ENCODE measurements around the gene PLBD2. TPM values are rescaled to one million over a fixed set of nuclear protein-coding genes. Genes with fewer than 3 reads are reported as not detected.
A peak's percentile ranks its signal among the peaks of the same experiment; 100 is the strongest.

The PLBD2 gene
- total RNA-seq, 1 experiment from 2014 or later, result 4.1 TPM

GRCh38 chr12:113372371-113372770 lies 14.0 kb downstream of the PLBD2 start:
- DNase-seq, result no peak
- H3K36me3 ChIP-seq, result no peaks in the 10 kb centered on the region
- no peaks in the 10 kb centered on the region for H3K4me1 ChIP-seq
- no peaks in the 10 kb centered on the region for H3K9me3 ChIP-seq (replicated peaks)
- H3K27ac ChIP-seq, result no peak overlapping the region
- H3K4me3 ChIP-seq, result no peak overlapping the region
- H3K27me3 ChIP-seq, result no peaks in the 10 kb centered on the region

DNA sequence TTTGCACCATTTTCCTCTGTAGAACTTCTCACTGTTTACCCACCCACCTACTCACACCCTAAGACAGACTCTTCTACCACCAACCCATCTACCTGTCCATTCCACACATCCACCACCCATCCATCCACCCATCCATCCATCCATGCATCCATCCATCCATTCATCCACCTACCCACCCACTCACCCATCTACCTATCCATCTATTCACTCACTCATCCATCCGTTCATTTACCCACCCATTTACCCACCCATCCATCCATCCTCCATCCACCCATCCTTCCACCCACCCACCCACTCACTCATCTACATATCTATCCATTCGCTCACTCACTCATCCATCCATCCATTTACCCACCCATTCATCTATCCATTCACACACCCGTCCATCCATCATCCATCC lies 15.1 kb downstream of the PLBD2 start:
- Histone ChIP-seq H3K4me1 (no peaks in the 10 kb centered on the region), H3K4me3 (no peak overlapping the region), H3K36me3 (no peaks in the 10 kb centered on the region), H3K27ac (no peak overlapping the region), H3K27me3 (no peaks in the 10 kb centered on the region), H3K9me3 (replicated peaks) (no peaks in the 10 kb centered on the region)
- no peak for DNase-seq

DNA sequence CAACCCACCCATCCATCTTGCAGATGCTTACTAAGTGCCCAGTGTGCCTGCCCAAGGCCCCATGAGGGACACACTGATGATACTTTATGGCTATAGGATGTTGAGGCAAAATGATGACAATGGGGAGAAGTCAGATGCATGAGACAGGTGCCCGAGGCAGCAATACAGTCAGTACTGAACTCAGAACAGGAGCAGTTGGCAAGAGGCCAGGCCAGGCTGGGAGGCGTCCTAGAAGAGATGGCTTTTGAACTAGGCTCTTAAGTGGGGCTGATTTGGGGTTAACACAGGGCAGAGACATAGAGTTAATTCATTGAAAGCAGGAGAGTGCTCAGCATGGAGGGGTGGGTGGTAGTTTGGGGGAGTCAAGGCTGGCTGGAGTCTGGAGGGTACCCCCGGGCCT lies 15.6 kb downstream of the PLBD2 start:
- Histone ChIP-seq H3K9me3 (replicated peaks) (no peaks in the 10 kb centered on the region), H3K4me3 (no peak overlapping the region), H3K27ac (no peak overlapping the region), H3K36me3 (no peaks in the 10 kb centered on the region), H3K4me1 (no peaks in the 10 kb centered on the region), H3K27me3 (no peaks in the 10 kb centered on the region)
- peak in 1 of 2 experiments; percentile 17 for DNase-seq

DNA sequence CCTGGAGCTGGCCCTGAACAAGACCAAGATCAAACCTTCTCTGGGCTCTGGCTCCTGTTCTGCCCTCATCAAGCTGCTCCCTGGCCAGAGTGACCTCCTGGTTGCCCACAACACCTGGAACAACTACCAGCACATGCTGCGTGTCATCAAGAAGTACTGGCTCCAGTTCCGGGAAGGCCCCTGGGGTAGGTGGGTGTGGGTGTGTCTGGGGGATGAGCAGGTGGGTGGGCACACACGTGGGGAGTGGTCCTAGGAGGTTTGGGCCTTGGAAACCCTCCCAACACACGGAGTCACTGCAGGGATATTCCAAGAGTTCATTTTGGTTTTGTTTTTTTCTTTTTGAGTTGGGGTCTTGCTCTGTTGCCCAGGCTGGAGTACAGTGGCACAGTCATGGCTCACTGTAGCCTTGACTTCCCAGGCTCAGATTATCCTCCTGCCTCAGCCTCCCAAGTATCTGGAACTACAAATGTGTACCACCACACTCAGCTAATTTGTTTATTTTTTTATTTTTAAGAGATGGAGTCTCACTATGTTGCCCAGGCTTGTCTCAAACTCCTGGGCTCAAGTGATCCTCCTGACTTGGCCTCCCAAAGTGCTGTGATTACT lies 16.5 kb downstream of the PLBD2 start:
- H3K27me3 ChIP-seq, result no peaks in the 10 kb centered on the region

DNA sequence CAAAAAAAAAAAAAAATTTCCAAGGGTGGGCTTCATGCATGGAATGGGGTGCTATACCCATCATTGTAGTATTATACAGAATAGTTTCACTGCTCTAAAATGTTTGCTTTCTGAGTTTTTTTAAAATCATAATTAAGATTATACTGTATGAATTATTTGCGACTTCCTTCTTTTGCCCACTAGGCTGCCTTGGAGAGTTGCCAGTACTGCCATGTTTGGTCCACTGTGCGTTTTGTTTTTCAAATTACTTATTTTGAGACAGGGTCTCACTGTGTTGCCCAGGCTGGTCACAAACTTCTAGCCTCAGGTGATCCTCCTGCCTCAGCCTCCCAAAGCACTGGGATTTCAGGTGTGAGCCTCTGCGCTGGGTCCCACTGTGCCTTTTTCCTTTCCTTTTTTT lies 19.9 kb downstream of the PLBD2 start:
- Histone ChIP-seq H3K9me3 (replicated peaks) (no peaks in the 10 kb centered on the region), H3K4me3 (no peak overlapping the region), H3K27ac (no peak overlapping the region), H3K36me3 (no peaks in the 10 kb centered on the region), H3K4me1 (no peaks in the 10 kb centered on the region), H3K27me3 (no peaks in the 10 kb centered on the region)
- DNase-seq, result no peak

More for the DNA sequence above, 16.5 kb downstream of the PLBD2 start:
- Histone ChIP-seq H3K9me3 (replicated peaks) (no peaks in the 10 kb centered on the region), H3K4me3 (no peak overlapping the region), H3K36me3 (no peaks in the 10 kb centered on the region), H3K27ac (no peak overlapping the region), H3K4me1 (no peaks in the 10 kb centered on the region)
- no peak for DNase-seq

GRCh38 chr12:113381220-113381619 lies 22.8 kb downstream of the PLBD2 start:
- H3K27ac ChIP-seq, result no peak overlapping the region
- H3K9me3 ChIP-seq (replicated peaks), result no peaks in the 10 kb centered on the region
- H3K27me3 ChIP-seq, result no peaks in the 10 kb centered on the region
- no peak for DNase-seq
- no peaks in the 10 kb centered on the region for H3K4me1 ChIP-seq
- H3K4me3 ChIP-seq, result no peak overlapping the region
- H3K36me3 ChIP-seq, result no peaks in the 10 kb centered on the region

GRCh38 chr12:113382206-113382605 lies 23.8 kb downstream of the PLBD2 start:
- DNase-seq, result no peak
- H3K36me3 ChIP-seq, result no peaks in the 10 kb centered on the region
- H3K9me3 ChIP-seq (replicated peaks), result no peaks in the 10 kb centered on the region
- no peak overlapping the region for H3K4me3 ChIP-seq
- no peaks in the 10 kb centered on the region for H3K4me1 ChIP-seq
- no peaks in the 10 kb centered on the region for H3K27me3 ChIP-seq
- no peak overlapping the region for H3K27ac ChIP-seq

DNA sequence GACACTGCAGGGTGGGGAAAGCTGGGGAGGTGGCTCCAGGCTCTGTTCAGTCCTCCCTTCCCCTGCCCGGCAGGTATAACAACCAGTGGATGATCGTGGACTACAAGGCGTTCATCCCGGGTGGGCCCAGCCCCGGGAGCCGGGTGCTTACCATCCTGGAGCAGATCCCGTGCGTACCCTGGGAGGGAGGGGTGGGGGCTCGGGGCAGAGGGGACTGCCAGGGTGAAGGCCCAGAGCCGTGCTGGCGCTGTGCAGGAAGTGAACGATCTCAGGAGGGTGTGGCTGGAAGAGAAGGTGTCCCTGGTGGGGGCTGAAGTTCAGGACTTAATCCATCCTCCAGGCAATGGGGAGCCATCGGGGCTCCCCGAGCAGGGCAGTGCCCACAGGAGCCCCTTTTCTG lies 26.4 kb downstream of the PLBD2 start:
- Histone ChIP-seq H3K27me3 (no peaks in the 10 kb centered on the region), H3K9me3 (replicated peaks) (no peaks in the 10 kb centered on the region), H3K4me1 (no peaks in the 10 kb centered on the region), H3K36me3 (no peaks in the 10 kb centered on the region), H3K27ac (no peak overlapping the region), H3K4me3 (no peak overlapping the region)
- DNase-seq, result no peak

DNA sequence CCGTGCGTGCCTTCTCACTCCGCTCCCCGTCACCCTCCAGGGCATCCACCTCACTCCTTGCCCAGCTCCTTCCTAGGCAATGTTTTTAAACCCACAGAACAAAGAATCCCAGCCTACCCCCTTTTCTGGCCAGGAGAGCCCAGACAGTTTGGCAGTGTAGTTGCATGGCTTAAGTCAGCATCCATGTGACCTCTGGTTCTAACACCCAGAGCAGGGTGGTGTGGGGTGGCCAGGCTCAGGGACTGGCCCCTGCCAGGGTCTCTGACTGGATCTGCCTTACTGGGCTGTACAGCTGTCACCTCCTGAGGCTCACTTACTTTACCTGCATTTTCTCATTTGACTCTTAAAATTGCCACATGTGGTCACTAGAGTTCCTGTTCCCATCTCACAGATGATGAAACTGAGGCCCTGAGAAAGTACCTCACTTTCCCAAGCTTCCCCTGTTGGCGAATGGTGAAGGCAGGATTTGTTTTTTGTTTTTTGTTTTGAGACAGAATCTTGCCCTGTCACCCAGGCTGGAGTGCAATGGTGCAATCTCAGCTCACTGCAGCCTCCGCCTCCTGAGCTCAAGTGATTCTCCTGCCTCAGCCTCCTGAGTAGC lies 27.0 kb downstream of the PLBD2 start:
- no peaks in the 10 kb centered on the region for H3K36me3 ChIP-seq
- H3K9me3 ChIP-seq (replicated peaks), result no peaks in the 10 kb centered on the region
- DNase-seq, result no peak
- no peaks in the 10 kb centered on the region for H3K4me1 ChIP-seq
- H3K4me3 ChIP-seq, result no peak overlapping the region
- no peaks in the 10 kb centered on the region for H3K27me3 ChIP-seq
- no peak overlapping the region for H3K27ac ChIP-seq

DNA sequence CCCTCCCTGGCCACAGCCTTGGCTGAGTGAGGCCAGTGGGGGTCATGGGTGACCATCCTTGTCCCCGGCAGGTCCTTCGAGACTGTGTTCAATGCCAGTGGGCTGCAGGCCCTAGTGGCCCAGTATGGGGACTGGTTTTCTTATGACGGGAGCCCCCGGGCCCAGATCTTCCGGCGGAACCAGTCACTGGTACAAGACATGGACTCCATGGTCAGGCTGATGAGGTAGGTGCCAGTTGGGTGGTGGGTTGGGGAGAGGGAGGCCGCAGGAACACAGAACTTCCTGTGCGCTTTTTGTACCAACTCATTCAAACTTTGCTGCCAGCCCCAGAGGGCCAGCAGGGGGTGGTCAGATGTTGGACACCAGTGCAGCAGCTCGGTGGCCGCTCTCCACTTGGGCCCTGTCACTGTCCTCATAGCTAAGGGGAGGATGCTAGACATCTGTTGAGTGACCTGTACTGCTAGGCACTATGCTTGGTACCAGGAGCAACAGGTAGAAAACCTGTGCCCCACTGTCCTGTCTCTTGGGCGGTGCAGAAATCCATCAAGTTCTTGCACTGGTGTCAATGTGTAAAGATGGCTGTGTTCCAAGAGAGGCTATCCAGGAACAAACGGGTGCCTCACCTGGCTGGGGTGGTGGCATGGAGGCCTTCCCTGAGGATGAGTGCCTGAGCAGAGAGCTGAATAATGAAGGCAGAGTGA lies 28.6 kb downstream of the PLBD2 start:
- no peaks in the 10 kb centered on the region for H3K27me3 ChIP-seq
- H3K4me3 ChIP-seq, result no peak overlapping the region
- H3K36me3 ChIP-seq, result no peaks in the 10 kb centered on the region
- no peaks in the 10 kb centered on the region for H3K4me1 ChIP-seq
- DNase-seq, result no peak
- H3K27ac ChIP-seq, result no peak overlapping the region
- H3K9me3 ChIP-seq (replicated peaks), result no peaks in the 10 kb centered on the region

DNA sequence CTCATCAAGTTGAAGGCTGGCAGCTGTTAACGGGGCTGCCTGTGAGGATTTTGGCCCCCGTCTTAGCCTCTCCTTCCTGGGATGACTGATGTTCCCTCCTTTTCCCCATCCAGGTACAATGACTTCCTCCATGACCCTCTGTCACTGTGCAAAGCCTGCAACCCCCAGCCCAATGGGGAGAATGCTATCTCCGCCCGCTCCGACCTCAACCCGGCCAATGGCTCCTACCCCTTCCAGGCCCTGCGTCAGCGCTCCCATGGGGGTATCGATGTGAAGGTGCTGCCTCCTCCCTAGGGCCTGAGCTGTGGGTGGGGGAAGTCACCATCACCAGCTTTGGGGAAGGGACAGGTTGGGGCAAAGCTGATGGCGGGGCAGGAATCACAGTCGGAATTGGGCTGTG lies 29.2 kb downstream of the PLBD2 start:
- Histone ChIP-seq H3K4me3 (no peak overlapping the region), H3K36me3 (no peaks in the 10 kb centered on the region), H3K9me3 (replicated peaks) (no peaks in the 10 kb centered on the region), H3K27ac (no peak overlapping the region), H3K4me1 (no peaks in the 10 kb centered on the region), H3K27me3 (no peaks in the 10 kb centered on the region)
- no peak for DNase-seq

DNA sequence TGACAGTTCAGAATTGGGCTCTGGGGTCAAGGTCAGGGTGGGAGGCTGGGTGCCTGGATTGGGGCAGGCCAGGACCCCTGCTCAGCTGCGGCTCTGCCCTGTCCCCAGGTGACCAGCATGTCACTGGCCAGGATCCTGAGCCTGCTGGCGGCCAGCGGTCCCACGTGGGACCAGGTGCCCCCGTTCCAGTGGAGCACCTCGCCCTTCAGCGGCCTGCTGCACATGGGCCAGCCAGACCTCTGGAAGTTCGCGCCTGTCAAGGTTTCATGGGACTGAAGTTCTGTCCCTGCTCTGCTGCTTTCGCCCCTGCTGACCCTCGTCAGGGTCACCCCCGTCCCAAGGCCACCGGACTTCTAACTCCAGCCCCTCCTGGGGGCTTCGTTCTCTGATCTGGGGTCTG lies 30.0 kb downstream of the PLBD2 start:
- no peaks in the 10 kb centered on the region for H3K27me3 ChIP-seq
- H3K4me1 ChIP-seq, result no peaks in the 10 kb centered on the region
- no peaks in the 10 kb centered on the region for H3K9me3 ChIP-seq (replicated peaks)
- no peak for DNase-seq
- no peak overlapping the region for H3K4me3 ChIP-seq
- no peaks in the 10 kb centered on the region for H3K36me3 ChIP-seq
- H3K27ac ChIP-seq, result no peak overlapping the region

- no peaks in the 10 kb centered on the region for H3K4me1 ChIP-seq
- no peaks in the 10 kb centered on the region for H3K9me3 ChIP-seq (replicated peaks)
- H3K27ac ChIP-seq, result no peak overlapping the region
- H3K36me3 ChIP-seq, result no peaks in the 10 kb centered on the region
- no peak for DNase-seq
- no peaks in the 10 kb centered on the region for H3K27me3 ChIP-seq
- H3K4me3 ChIP-seq, result no peak overlapping the region
Observed at GRCh38 chr12:113390064-113391043, 32.0 kb downstream of the PLBD2 start.

DNA sequence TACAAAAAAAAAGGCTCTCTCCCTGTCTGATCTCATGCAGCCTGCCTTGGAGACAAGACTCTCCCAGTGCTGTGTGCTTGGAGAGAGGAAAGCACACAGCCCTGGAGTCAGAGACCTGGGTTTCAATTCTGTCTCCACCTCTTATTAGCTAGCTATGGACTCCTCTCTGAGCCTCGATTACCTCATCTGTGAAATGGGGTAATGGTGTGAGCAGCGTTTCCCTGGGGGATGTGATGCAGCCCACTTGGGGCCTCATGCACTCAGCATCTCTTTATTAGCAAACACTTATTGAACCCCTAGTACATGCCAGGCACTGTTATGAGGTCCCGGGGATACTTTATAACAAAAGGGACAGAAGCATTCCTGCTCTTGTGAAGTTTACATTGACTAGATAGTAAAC lies 32.8 kb downstream of the PLBD2 start:
- H3K27me3 ChIP-seq, result no peaks in the 10 kb centered on the region
- H3K9me3 ChIP-seq (replicated peaks), result no peaks in the 10 kb centered on the region
- H3K4me1 ChIP-seq, result no peaks in the 10 kb centered on the region
- H3K27ac ChIP-seq, result no peak overlapping the region
- no peaks in the 10 kb centered on the region for H3K36me3 ChIP-seq
- no peak overlapping the region for H3K4me3 ChIP-seq
- no peak for DNase-seq

All from SJCRH30 (cell line).